ENCODE results near the gene OR52W1. TPM values are rescaled to one million over a fixed set of nuclear protein-coding genes. Genes with fewer than 3 reads are reported as not detected.

OR52W1 gene
- total and polyA plus RNA-seq, 2 donors (not counting 1 experiment from before 2014, with no cell fraction given), result not detected

- peak in 1 of 2 donors; percentile 59 for DNase-seq (ENCODE audit: low read depth in 2 of 2)
- H3K4me2 ChIP-seq (ENCODE audit: extremely low read depth, insufficient read depth, low read length), result no peak overlapping the region
- H3K79me2 ChIP-seq (ENCODE audit: control insufficient read depth, insufficient read depth, low read length), result no peaks in the 10 kb centered on the region
- no peak overlapping the region for H3K9ac ChIP-seq (ENCODE audit: insufficient read depth, low read length)
- no peak overlapping the region for H3K4me3 ChIP-seq (replicated peaks in 1 of 4; ENCODE audit: control extremely low read depth in 1 of 4, insufficient read depth in 1 of 4, low read depth in 3 of 4, low read length in 4 of 4)
- no peaks in the 10 kb centered on the region for H3K9me3 ChIP-seq (ENCODE audit: control insufficient read depth, insufficient read depth, low read depth, low read length)
- no peaks in the 10 kb centered on the region for H3K27me3 ChIP-seq (ENCODE audit: control insufficient read depth, insufficient read depth, low read length)
- TF ChIP-seq CTCF (conservative IDR thresholded peaks at IDR 0.05 in 1 of 2, IDR thresholded peaks at IDR 0.05 in 1 of 2; ENCODE audit: low read depth in 1 of 2, low read length in 2 of 2) (no peak), EZH2 (IDR thresholded peaks at IDR 0.05; ENCODE audit: low read length, missing control alignments) (no peak)
- H4K20me1 ChIP-seq (ENCODE audit: control insufficient read depth, extremely low read depth, insufficient read depth, low read length), result no peaks in the 10 kb centered on the region
- no peak overlapping the region for H3K27ac ChIP-seq (ENCODE audit: insufficient read depth, low read length)
- no peaks in the 10 kb centered on the region for H3K4me1 ChIP-seq (ENCODE audit: control insufficient read depth, extremely low read depth, insufficient read depth, low read length)
- H3K36me3 ChIP-seq (ENCODE audit: control insufficient read depth, insufficient read depth, low read length), result no peaks in the 10 kb centered on the region
- no peak overlapping the region for H2AFZ ChIP-seq (ENCODE audit: low read length)
Measured at GRCh38 chr11:6197466-6198200, 1.4 kb upstream of the OR52W1 start.

- Histone ChIP-seq H3K36me3 (ENCODE audit: control insufficient read depth, insufficient read depth, low read length) (no peaks in the 10 kb centered on the region), H3K4me2 (ENCODE audit: extremely low read depth, insufficient read depth, low read length) (no peak overlapping the region), H3K9ac (ENCODE audit: insufficient read depth, low read length) (no peak overlapping the region), H3K79me2 (ENCODE audit: control insufficient read depth, insufficient read depth, low read length) (no peaks in the 10 kb centered on the region), H3K27ac (ENCODE audit: insufficient read depth, low read length) (no peak overlapping the region), H3K27me3 (ENCODE audit: control insufficient read depth, insufficient read depth, low read length) (no peaks in the 10 kb centered on the region), H3K9me3 (ENCODE audit: control insufficient read depth, insufficient read depth, low read depth, low read length) (no peaks in the 10 kb centered on the region), H4K20me1 (ENCODE audit: control insufficient read depth, extremely low read depth, insufficient read depth, low read length) (no peaks in the 10 kb centered on the region), H2AFZ (ENCODE audit: low read length) (no peak overlapping the region), H3K4me1 (ENCODE audit: control insufficient read depth, extremely low read depth, insufficient read depth, low read length) (no peaks in the 10 kb centered on the region), H3K4me3 (replicated peaks in 1 of 4; ENCODE audit: control extremely low read depth in 1 of 4, insufficient read depth in 1 of 4, low read depth in 3 of 4, low read length in 4 of 4) (no peak overlapping the region)
- peak; percentile 20 to 34 for DNase-seq (ENCODE audit: low read depth in 2 of 2)
- TF ChIP-seq CTCF (conservative IDR thresholded peaks at IDR 0.05 in 1 of 2, IDR thresholded peaks at IDR 0.05 in 1 of 2; ENCODE audit: low read depth in 1 of 2, low read length in 2 of 2) (no peak), EZH2 (IDR thresholded peaks at IDR 0.05; ENCODE audit: low read length, missing control alignments) (no peak)
Measured at GRCh38 chr11:6200975-6201374, 2.0 kb downstream of the OR52W1 start.

- no peak overlapping the region for H2AFZ ChIP-seq (ENCODE audit: low read length)
- no peaks in the 10 kb centered on the region for H3K36me3 ChIP-seq (ENCODE audit: control insufficient read depth, insufficient read depth, low read length)
- no peak overlapping the region for H3K27ac ChIP-seq (ENCODE audit: insufficient read depth, low read length)
- peak; percentile 2 to 61 for DNase-seq (ENCODE audit: low read depth in 2 of 2)
- no peaks in the 10 kb centered on the region for H3K9me3 ChIP-seq (ENCODE audit: control insufficient read depth, insufficient read depth, low read depth, low read length)
- no peaks in the 10 kb centered on the region for H3K79me2 ChIP-seq (ENCODE audit: control insufficient read depth, insufficient read depth, low read length)
- no peaks in the 10 kb centered on the region for H4K20me1 ChIP-seq (ENCODE audit: control insufficient read depth, extremely low read depth, insufficient read depth, low read length)
- no peak overlapping the region for H3K9ac ChIP-seq (ENCODE audit: insufficient read depth, low read length)
- H3K4me2 ChIP-seq (ENCODE audit: extremely low read depth, insufficient read depth, low read length), result no peak overlapping the region
- TF ChIP-seq EZH2 (IDR thresholded peaks at IDR 0.05; ENCODE audit: low read length, missing control alignments), result no peak
- no peak for TF ChIP-seq CTCF (conservative IDR thresholded peaks at IDR 0.05 in 1 of 2, IDR thresholded peaks at IDR 0.05 in 1 of 2; ENCODE audit: low read depth in 1 of 2, low read length in 2 of 2)
- no peaks in the 10 kb centered on the region for H3K27me3 ChIP-seq (ENCODE audit: control insufficient read depth, insufficient read depth, low read length)
- H3K4me3 ChIP-seq (replicated peaks in 1 of 4; ENCODE audit: control extremely low read depth in 1 of 4, insufficient read depth in 1 of 4, low read depth in 3 of 4, low read length in 4 of 4), result no peak overlapping the region
- H3K4me1 ChIP-seq (ENCODE audit: control insufficient read depth, extremely low read depth, insufficient read depth, low read length), result no peaks in the 10 kb centered on the region
Measured at GRCh38 chr11:6201481-6201880, 2.5 kb downstream of the OR52W1 start.

All from fibroblast of lung (primary cell).